Measurements from ENCODE around the gene NQO2. TPM values are rescaled to one million over a fixed set of nuclear protein-coding genes. Genes with fewer than 3 reads are reported as not detected.
A peak's percentile ranks its signal among the peaks of the same experiment; 100 is the strongest.

The NQO2 gene
- total and polyA plus RNA-seq, 2 of the 13 experiments (the other 11 are each of a cell fraction or from before 2014, with no cell fraction given) = 32.2 to 56.5 TPM

DNA sequence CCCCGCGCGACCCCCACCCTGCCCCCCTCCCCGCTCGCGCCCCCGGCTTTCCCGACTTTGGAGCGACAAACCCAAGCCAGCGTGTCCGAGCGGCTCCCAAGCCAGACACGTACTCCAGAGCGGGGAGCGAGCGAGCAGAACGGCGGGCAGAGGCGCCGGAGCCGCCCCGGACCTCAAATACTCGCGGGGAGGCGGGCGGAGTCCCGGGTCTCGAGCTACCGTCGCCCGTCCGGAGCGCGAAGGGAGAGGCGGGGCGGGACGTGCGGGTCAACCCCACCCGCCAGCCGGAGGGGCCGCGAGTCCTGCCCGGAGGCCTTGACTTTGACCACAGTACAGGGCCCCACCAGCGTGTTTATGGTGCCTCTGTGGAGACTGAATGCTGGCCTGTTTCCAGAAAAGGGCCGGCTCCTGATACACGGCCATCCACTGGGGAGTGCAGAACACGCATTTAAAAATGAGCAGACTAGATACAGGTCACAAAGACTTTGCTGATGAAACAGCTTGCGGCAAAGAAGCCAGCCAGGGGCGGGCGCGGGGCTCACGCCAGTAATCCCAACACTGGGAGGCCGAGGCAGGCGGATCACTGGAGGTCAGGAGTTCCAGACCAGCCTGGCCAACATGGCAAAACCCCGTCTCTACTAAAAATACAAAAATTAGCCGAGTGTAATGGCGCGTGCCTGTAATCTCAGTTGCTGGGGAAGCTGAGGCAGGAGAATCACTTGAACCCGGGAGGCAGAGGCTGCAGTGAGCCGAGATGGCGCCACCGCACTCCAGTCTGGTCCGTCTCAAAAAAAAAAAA lies 28.1 kb upstream of the NQO2 start, which contains the start of gene SERPINB6 (continued):
- TF ChIP-seq, protein P1, sequence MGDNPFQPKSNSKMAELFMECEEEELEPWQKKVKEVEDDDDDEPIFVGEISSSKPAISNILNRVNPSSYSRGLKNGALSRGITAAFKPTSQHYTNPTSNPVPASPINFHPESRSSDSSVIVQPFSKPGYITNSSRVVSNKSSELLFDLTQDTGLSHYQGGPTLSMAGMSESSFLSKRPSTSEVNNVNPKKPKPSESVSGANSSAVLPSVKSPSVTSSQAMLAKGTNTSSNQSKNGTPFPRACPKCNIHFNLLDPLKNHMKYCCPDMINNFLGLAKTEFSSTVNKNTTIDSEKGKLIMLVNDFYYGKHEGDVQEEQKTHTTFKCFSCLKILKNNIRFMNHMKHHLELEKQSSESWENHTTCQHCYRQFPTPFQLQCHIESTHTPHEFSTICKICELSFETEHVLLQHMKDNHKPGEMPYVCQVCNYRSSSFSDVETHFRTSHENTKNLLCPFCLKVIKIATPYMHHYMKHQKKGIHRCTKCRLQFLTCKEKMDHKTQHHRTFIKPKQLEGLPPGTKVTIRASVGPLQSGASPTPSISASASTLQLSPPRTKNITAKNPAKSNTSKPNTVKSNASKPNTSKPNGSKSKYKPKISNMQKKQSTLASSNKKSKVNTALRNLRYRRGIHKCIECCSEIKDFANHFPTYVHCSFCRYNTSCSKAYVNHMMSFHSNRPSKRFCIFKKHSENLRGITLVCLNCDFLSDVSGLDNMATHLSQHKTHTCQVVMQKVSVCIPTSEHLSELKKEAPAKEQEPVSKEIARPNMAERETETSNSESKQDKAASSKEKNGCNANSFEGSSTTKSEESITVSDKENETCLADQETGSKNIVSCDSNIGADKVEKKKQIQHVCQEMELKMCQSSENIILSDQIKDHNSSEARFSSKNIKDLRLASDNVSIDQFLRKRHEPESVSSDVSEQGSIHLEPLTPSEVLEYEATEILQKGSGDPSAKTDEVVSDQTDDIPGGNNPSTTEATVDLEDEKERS (CRISPR knock-in tag; IDR thresholded peaks at IDR 0.05) = no peak
- no peak for TF ChIP-seq PTBP1 (IDR thresholded peaks at IDR 0.05; ENCODE audit: low read depth, low read length, poor library complexity, severe bottlenecking)
- TF ChIP-seq, protein P2, sequence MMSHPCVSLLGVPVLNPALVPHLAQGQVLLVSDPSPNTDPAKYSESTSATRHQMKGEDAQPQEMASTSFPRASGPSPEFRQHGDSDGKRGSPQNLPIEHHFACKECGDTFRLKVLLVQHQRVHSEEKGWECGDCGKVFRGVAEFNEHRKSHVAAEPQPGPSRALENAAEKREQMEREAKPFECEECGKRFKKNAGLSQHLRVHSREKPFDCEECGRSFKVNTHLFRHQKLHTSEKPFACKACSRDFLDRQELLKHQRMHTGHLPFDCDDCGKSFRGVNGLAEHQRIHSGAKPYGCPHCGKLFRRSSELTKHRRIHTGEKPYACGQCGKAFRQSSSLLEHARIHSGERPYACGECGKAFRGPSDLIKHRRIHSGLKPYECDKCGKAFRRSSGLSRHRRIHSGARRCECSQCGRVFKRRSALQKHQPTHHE (CRISPR knock-in tag; IDR thresholded peaks at IDR 0.05; ENCODE audit: borderline replicate concordance) = peak; percentile 90; the same call in 1 of the 2 replicates
- TF ChIP-seq ZNF496 (CRISPR knock-in tag; IDR thresholded peaks at IDR 0.05; ENCODE audit: insufficient replicate concordance) = no peak
- no peak; the same call in 1 of the 2 replicates for TF ChIP-seq CENPT (CRISPR knock-in tag; IDR thresholded peaks at IDR 0.05; ENCODE audit: low read depth)
- TF ChIP-seq ZNF124 (CRISPR knock-in tag; IDR thresholded peaks at IDR 0.05) = no peak; the same call in 1 of the 2 replicates
- TF ChIP-seq, protein P3, sequence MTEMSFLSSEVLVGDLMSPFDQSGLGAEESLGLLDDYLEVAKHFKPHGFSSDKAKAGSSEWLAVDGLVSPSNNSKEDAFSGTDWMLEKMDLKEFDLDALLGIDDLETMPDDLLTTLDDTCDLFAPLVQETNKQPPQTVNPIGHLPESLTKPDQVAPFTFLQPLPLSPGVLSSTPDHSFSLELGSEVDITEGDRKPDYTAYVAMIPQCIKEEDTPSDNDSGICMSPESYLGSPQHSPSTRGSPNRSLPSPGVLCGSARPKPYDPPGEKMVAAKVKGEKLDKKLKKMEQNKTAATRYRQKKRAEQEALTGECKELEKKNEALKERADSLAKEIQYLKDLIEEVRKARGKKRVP (CRISPR knock-in tag; IDR thresholded peaks at IDR 0.05) = peak in 1 of 2 experiments; percentile 85; a peak in 2 of 4 replicates
- peak; percentile 94 for TF ChIP-seq HIVEP1 (CRISPR knock-in tag; IDR thresholded peaks at IDR 0.05)
- no peak for TF ChIP-seq ZNF883 (CRISPR knock-in tag; IDR thresholded peaks at IDR 0.05; ENCODE audit: not compliant biosample characterization)
- peak; percentile 62; the same call in 1 of the 2 replicates for TF ChIP-seq ZNF816 (CRISPR knock-in tag; IDR thresholded peaks at IDR 0.05; ENCODE audit: borderline replicate concordance)
- TF ChIP-seq NKX3-1 (CRISPR knock-in tag; IDR thresholded peaks at IDR 0.05) = no peak
- TF ChIP-seq ZNF773 (CRISPR knock-in tag; IDR thresholded peaks at IDR 0.05; ENCODE audit: borderline replicate concordance) = no peak
- TF ChIP-seq, protein P4, sequence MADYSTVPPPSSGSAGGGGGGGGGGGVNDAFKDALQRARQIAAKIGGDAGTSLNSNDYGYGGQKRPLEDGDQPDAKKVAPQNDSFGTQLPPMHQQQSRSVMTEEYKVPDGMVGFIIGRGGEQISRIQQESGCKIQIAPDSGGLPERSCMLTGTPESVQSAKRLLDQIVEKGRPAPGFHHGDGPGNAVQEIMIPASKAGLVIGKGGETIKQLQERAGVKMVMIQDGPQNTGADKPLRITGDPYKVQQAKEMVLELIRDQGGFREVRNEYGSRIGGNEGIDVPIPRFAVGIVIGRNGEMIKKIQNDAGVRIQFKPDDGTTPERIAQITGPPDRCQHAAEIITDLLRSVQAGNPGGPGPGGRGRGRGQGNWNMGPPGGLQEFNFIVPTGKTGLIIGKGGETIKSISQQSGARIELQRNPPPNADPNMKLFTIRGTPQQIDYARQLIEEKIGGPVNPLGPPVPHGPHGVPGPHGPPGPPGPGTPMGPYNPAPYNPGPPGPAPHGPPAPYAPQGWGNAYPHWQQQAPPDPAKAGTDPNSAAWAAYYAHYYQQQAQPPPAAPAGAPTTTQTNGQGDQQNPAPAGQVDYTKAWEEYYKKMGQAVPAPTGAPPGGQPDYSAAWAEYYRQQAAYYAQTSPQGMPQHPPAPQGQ (CRISPR knock-in tag; IDR thresholded peaks at IDR 0.05; ENCODE audit: borderline replicate concordance) = no peak
- TF ChIP-seq KAT8 (CRISPR knock-in tag; IDR thresholded peaks at IDR 0.05) = peak; percentile 73
- no peak for TF ChIP-seq PAX8 (CRISPR knock-in tag; IDR thresholded peaks at IDR 0.05; ENCODE audit: borderline replicate concordance)
- TF ChIP-seq NR2C2 (CRISPR knock-in tag; IDR thresholded peaks at IDR 0.05; ENCODE audit: borderline replicate concordance) = peak; percentile 67
